Urothelium cell line (cell line): ENCODE data around the gene MAP3K13.
A peak's percentile ranks its signal among the peaks of the same experiment; 100 is the strongest.
"Not testable (repeated sequence)": the region's sequence is repeated elsewhere in the genome, so short reads cannot be mapped to it uniquely, and the experiment has no call there.

Experiments
- DNase-seq: peaks from one replicate; pipeline ENCODE4 v3.0.0; 2011; ENCODE audit warnings: low spot score, mixed read lengths
- FAIRE-seq: peaks from 2 replicates; lab custom pipeline; 2011; peaks lifted over from hg19 to GRCh38; lab: Jason Lieb, UNC

The MAP3K13 gene

GRCh38 chr3:185439745-185440466 lies 77.0 kb downstream of the MAP3K13 start:
- no peak for DNase-seq
- no peak for FAIRE-seq

GRCh38 chr3:185442031-185442430 lies 79.1 kb downstream of the MAP3K13 start:
- FAIRE-seq (no peak), DNase-seq (no peak)

- FAIRE-seq (no peak), DNase-seq (no peak)
Observed at GRCh38 chr3:185444329-185444728, 81.4 kb downstream of the MAP3K13 start.

- no peak for DNase-seq
Observed at GRCh38 chr3:185448107-185448506, 85.2 kb downstream of the MAP3K13 start.

GRCh38 chr3:185451432-185451831 lies 88.5 kb downstream of the MAP3K13 start:
- not testable (repeated sequence) for FAIRE-seq, DNase-seq

More at GRCh38 chr3:185448107-185448506, 85.2 kb downstream of the MAP3K13 start:
- FAIRE-seq = no peak

DNA sequence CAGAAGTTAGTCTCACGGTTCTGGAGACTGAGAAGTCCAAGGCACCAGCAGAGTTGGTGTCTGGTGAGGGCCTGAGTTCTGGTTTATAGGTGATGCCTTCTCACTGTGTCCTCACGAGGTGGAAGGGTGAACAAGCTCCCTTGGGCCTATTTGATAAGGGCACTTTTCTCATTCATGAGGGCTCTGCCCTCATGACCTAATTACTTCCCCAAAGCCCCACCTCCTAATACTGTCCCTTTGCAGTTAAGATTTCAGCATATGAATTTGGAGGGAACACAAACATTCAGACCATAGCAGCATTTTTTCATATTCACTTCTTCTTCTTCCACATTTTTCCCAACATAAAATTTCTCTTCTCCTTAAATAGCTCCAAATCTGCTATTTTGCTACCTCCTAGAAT lies 94.4 kb downstream of the MAP3K13 start:
- DNase-seq (no peak), FAIRE-seq (no peak)

DNA sequence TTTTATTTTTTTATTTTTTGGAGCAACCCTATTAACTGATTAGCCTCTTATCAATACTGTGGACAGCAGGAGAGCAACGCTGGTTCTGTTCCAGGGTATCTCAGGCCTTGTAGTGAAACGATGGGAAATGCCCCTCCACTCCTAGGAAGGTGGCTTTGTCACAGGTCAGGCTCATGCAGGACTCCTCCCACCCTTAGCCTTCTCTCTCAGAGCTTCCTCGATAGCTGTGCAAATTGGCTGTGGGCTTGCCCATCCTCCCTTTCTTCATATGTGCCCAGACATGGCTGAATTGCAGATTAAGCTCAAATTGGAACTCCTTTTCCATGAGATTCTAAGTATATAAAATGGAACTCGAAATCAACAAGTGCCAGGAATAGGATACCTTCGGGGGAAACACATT lies 97.4 kb downstream of the MAP3K13 start:
- FAIRE-seq (no peak), DNase-seq (no peak)

DNA sequence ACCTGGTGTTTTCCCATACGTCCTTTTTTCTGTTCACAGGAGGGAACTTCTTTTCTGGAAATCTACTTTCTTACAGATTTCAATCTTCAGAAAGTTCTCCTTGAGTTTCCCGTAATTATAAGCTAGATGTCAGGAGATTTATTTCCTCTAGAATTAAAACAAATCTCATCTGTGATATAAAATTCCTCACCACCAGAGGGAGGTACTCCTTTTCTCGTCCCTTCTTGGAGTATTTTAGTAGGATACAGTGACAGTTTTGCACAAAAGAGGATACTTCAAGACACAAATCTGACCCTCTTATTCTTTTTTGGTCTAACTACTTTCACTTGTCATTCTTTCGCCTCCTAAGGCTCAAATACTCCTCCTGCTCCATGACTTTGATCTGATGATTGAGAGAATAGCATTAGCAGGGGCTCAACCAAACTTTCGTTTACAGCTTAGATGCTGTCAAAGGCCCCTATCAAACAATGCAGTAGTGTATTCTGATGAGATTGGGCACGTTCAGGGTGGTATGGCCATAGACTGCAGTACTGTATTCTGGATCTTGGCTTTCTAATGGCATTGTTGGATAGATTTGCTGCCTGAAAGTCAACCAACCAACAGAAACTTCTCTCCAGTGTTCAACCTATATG lies 97.9 kb downstream of the MAP3K13 start:
- FAIRE-seq (no peak), DNase-seq (peak; percentile 24)

GRCh38 chr3:185465471-185465870 lies 102.5 kb downstream of the MAP3K13 start:
- DNase-seq = no peak
- FAIRE-seq = no peak

GRCh38 chr3:185466123-185466522 lies 103.2 kb downstream of the MAP3K13 start:
- not testable (repeated sequence) for FAIRE-seq, DNase-seq

- no peak for DNase-seq
- FAIRE-seq = no peak
Observed at GRCh38 chr3:185469542-185469941, 106.6 kb downstream of the MAP3K13 start.

DNA sequence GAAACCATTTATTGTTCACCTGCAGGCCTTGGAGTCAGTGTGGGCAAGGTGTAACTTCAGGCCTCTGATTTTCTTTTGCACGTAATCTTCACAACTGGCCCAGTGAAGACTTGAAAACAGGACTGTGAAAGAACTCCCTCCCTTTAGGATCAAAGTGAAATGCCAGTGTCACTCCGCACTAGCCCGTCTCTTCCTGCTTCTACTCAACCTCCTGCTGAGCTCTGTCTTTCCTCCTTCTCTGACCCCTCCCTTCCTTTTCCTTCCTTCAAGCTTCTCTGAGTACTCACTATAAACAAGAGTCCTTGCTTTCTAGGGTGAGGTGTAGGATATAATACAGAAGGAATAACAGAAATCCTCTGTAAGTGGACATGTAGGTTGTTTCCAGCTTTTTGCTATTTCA lies 107.4 kb downstream of the MAP3K13 start:
- DNase-seq (no peak), FAIRE-seq (no peak)

- DNase-seq = no peak
- no peak for FAIRE-seq
Observed at GRCh38 chr3:185473290-185473815, 110.4 kb downstream of the MAP3K13 start.

GRCh38 chr3:185474922-185475321 lies 112.0 kb downstream of the MAP3K13 start:
- FAIRE-seq, DNase-seq: not testable (repeated sequence)

- FAIRE-seq = no peak
Observed at GRCh38 chr3:185477316-185477715, 114.4 kb downstream of the MAP3K13 start.

DNA sequence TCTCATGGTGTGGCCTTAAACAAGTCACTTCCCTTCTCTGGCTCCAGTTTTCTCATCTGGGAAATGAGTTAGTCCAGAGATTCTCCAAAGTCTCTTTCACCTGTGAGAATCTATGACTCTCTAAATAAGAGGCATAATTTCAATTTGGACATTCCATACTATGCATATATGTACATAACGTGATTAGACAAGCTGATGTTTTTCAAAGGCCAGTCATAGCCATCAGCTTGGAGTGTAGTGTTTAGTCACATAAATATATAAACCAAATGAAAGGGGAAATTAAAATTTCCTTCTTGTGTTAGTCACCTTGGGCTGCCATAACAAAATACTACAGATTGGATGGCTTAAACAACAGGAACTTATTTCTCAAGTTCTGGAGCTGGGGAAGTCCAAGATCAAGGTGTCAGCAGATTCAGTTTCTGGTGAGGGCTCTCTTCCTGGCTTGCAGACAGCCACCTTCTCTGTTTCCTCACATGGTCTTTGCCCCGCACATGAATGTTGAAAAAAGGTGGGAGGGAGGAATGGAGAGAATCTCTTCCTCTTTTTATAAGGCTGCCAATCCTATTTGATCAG lies 116.5 kb downstream of the MAP3K13 start:
- FAIRE-seq = no peak
- DNase-seq = no peak

More at GRCh38 chr3:185477316-185477715, 114.4 kb downstream of the MAP3K13 start:
- no peak for DNase-seq

- DNase-seq (no peak), FAIRE-seq (no peak)
Observed at GRCh38 chr3:185484296-185484695, 121.4 kb downstream of the MAP3K13 start.

GRCh38 chr3:185486394-185486793 lies 123.5 kb downstream of the MAP3K13 start:
- no peak for FAIRE-seq
- DNase-seq = no peak

GRCh38 chr3:185488465-185488864 lies 125.5 kb downstream of the MAP3K13 start:
- no peak for FAIRE-seq

DNA sequence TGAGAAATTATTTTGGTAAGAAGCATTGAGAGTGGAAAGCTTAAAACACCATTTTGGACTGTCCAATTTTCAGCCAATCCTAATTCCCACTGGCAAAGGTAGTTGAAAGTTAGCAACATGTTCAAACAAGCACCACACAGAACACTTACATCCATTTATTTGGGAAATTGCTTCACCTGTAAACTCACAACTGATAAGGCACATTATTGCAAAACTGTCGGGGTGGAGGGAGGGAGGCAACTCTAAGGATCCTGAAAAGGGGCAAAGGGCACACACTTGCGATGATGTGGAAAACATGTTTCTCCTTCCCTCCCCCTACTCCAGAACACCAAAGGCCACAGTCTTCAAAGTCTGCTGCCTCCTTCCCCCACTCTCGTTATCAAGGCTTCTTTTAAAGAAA lies 126.5 kb downstream of the MAP3K13 start:
- FAIRE-seq (no peak), DNase-seq (no peak)

More at GRCh38 chr3:185488465-185488864, 125.5 kb downstream of the MAP3K13 start:
- no peak for DNase-seq

GRCh38 chr3:185490241-185490640 lies 127.3 kb downstream of the MAP3K13 start:
- FAIRE-seq (no peak), DNase-seq (no peak)
